Cardiac fibroblast (primary cell): Measurements from ENCODE around the gene CBX8.
A peak's percentile ranks its signal among the peaks of the same experiment; 100 is the strongest.

Source experiments
- DNase-seq, 2 donors: peaks; one replicate each; pipeline versions ENCODE4 v3.0.0 to v3.0.0-alpha.2; 2010; ENCODE audit warnings: low read depth in 2 of 2
- H3K4me3 ChIP-seq, 2 donors: replicated peaks in 1 of 2; 1 replicate in 1 of 2; 2 replicates in 1 of 2; pipeline ENCODE4 v1.5.1; 2011; ENCODE audit warnings: low read depth in 2 of 2, low read length in 2 of 2, mild to moderate bottlenecking in 2 of 2, moderate library complexity in 1 of 2
- TF ChIP-seq, protein P1 (sequence below): IDR thresholded peaks from one replicate; pipeline ENCODE4 v1.5.1; 2011; ENCODE audit warnings: low read depth, mild to moderate bottlenecking, low read length, inconsistent platforms

CBX8 gene

DNA sequence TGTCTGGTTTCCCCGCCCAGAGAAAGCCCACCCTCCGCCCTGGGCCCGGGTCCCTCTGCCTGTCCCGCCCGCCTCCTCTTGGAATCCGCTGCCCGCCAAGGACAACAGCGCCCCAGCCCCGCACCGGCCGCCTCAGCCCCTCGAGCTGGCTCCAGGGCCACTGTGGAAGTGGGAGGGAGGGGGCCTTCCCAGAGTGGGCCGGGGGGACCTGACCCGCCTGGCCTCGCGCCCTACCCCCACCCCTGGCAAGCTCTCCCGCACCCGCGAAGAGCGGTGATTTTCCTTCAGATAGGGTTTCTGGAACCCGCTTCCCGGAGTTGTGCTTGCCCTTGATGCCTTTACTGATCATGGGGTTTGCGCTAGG is 2.3 kb upstream of the CBX8 start:
- TF ChIP-seq, protein P1, sequence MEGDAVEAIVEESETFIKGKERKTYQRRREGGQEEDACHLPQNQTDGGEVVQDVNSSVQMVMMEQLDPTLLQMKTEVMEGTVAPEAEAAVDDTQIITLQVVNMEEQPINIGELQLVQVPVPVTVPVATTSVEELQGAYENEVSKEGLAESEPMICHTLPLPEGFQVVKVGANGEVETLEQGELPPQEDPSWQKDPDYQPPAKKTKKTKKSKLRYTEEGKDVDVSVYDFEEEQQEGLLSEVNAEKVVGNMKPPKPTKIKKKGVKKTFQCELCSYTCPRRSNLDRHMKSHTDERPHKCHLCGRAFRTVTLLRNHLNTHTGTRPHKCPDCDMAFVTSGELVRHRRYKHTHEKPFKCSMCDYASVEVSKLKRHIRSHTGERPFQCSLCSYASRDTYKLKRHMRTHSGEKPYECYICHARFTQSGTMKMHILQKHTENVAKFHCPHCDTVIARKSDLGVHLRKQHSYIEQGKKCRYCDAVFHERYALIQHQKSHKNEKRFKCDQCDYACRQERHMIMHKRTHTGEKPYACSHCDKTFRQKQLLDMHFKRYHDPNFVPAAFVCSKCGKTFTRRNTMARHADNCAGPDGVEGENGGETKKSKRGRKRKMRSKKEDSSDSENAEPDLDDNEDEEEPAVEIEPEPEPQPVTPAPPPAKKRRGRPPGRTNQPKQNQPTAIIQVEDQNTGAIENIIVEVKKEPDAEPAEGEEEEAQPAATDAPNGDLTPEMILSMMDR = no peak
- no peak overlapping the region for H3K4me3 ChIP-seq
- no peak for DNase-seq

DNA sequence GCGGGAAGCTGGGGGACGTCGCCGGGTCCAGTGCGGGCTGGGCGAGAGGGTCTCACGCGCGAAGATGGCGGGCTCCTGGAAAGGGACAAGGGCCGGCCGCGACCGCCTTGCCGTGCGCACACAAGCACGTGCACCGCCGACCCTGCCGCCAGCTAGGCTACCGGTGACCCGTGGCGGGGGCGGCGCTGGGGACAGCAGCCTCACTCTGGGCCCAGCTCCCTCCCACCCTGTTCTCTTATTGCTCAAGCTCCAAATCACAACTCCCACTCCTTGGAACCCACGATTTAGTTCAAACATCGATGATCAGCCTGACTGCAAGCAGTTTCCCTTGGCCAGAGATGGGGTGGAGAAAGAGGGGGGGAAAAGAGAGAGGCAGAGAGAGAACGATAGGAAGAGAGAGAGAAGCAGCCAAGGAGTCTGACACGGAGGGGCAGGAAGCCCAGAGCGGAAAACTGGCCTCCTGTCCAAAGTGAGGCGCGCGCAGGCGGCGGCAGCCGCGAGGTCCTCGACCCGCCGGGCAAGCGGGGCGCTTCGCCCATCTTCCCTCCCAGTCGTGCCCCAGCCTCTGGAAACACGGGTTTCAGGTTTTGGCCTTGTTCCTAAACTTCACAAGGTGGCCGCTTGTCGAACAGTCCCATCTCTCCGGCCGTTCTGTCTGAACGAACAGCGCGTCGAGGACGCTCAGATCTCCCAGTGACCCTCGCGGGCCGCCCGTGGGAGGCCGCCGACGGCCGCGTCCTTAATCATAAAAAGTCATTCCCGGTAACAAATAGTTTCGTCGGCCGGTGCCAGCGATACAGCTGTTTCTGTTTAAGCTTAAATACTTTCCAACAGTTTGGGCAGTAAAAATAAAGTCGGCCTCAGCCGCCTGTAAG is 1.7 kb upstream of the CBX8 start:
- H3K4me3 ChIP-seq = peak overlapping the region in 1 of 2 donors; percentile 59
- DNase-seq = peak in 1 of 2 donors; percentile 31
- TF ChIP-seq, protein P1 = no peak

DNA sequence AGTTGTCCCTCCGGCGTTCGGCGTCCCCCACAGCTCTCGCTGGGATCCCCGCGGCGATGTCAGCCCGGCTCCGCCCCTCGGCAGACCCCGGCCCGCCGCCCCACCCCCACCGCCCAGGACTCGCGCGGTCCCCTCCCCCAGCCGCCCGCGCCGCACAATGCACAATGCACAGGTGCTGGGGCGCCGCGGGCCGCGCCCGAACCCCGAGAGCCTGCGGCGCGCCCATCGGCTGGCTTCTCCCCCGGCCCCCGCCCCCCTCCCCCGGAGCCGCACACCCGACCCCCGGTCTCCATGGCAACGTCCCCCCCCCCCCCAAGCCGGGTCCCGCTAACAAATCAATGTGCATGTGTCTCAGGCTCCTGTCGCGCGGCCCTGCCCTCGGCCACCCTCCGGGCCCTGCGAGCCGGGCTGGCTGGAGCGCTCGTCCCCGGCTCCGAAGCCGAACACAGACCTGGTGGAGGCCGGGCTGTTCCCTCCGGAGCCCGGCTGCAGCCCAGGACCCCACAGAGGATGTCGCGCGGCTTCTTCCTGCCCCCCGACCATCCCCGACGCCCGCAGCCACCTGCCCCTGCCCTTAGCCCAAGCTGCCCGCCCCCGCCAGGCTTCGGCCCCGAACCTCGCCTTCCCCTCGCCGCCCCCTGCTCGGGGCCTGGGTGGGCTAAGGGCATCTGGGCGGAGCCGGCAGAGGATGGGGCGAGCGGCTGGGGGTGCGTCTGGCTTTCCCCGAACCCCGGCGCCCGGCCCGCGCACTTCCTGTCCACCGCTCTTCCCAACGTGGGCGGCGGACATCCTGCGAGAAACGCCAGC is 818 bp upstream of the CBX8 start:
- no peak for DNase-seq
- H3K4me3 ChIP-seq = peak overlapping the region; percentile 44 to 59
- TF ChIP-seq, protein P1 = no peak

DNA sequence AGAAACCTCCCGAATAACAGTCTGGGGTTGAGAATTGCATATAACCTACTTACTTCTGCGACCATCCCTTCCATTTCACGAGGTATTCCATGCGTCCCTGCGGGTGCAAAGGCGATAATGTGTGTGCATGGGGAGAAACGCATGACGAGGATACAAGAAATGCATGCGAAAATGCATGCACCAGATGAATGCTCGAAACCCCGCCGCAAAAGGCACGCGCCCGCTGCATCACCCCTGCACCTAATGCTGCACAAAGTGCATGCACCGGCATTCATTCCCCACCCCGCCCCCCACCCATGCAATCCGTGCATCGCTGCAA is 474 bp downstream of the CBX8 start:
- TF ChIP-seq, protein P1 = no peak
- H3K4me3 ChIP-seq = peak overlapping the region; percentile 77 to 80
- no peak for DNase-seq

DNA sequence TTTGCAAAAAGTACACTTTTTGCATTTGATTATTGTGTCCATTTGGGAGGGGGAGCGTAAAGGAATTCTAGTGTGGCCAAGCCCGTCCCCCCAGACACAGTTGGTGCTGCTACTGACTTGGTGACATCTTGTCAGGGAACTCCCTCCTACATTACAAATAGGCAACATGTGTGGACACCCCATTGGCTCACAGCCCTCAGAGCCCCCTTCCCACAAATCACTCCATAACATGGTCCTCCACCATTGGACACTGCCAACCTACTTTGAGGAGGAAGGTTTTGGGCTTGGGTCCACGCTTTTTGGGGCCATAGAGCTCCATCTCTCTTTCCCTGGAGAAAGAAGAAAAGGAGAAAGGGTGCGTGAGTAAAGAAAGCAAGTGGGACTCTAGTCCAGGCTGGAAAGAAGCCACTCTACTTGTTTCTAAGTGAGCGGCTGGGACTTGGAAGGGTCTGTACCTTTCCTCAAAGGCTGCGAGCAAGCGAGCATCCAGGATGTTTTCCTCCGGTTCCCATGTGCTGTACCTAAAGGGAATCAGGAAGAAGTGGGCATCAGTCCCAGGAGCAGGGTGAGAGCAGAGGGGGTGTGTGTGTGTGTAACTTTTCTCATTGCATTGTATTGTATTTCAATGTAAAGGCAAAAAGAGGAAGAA is 958 bp downstream of the CBX8 start:
- no peak for DNase-seq
- peak overlapping the region; percentile 77 to 80 for H3K4me3 ChIP-seq
- TF ChIP-seq, protein P1 = no peak

DNA sequence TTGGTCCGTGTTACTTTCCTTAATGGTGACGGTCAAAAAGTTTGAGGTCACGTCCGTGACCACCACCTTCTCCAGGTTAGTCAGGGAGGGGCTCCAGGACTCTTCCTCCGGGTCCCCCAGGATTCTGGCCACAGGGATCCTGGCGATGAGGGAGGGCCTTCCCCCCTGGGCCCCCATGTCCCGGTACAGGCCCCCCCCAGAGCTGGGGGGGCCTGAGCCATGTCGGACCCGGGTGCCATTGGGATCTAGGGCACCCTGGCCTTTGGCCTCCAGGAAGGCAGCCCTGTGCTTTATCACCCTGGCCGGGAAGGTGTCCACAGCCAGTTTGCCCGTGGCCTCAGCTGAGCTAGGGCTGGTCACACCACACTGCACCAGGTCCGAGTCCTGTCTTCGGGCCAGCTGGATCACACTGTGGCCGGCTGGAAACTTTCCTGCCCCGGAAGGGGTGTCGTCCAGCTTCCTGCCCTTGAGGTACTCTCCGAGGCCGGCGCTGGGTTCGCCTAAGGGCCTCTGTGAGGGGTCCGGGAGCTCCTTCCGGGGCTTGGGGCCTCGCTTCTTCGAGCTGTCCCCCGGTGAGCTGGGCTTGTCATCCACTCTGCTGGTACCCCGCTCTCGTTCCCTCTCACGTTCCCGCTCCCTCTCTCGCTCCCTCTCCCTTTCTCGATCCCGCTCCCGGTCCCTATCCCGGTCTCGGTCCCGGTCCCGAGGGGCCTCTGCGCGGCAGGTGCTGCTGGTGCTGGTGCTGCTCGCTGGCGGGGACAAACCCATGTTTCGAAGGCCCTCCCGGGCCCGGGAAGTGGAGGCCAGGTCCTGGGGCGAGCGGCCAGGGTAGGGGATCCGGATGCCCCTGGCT is 2.0 kb downstream of the CBX8 start:
- TF ChIP-seq, protein P1 = no peak
- no peak overlapping the region for H3K4me3 ChIP-seq
- no peak for DNase-seq
